Prostate gland (tissue), 2 donors: Measurements from ENCODE around the gene GALNT13.

Source experiments
- CTCF ChIP-seq, 4 experiments: fragments of 200-600 bp in 2 of 4; fragments of 450-650 bp in 2 of 4; sonication (generic) in 2 of 4; IDR thresholded peaks; 1 replicate in 3 of 4; 2 replicates in 1 of 4; pipeline ENCODE4 v1.5.1; 2016 to 2019; ENCODE audit warnings: antibody characterized with exemption in 4 of 4, mild to moderate bottlenecking in 2 of 4, moderate library complexity in 2 of 4
- POLR2A ChIP-seq: fragments of 450-650 bp; IDR thresholded peaks from one replicate; pipeline ENCODE4 v1.6.1; 2016; ENCODE audit warnings: antibody characterized with exemption, mild to moderate bottlenecking
- POLR2AphosphoS5 ChIP-seq: sonication (generic); formaldehyde crosslinking; IDR thresholded peaks from one replicate; pipeline ENCODE4 v1.6.1; 2017; ENCODE audit warnings: antibody characterized with exemption

- TF ChIP-seq CTCF (IDR thresholded peaks at IDR 0.05) (no peak), POLR2A (no peak), POLR2AphosphoS5 (no peak)
Observed at GRCh38 chr2:154484338-154485099, 612.8 kb downstream of the GALNT13 start.
